GM12875 (cell line): ENCODE results near the gene LSR.

Experiments used
- H3K4me3 ChIP-seq: one replicate; pipeline ENCODE4 v1.5.1; 2011; ENCODE audit warnings: low read depth, low read length, control low read depth
- TF ChIP-seq, protein P1 (sequence below): IDR thresholded peaks from 2 replicates; pipeline ENCODE4 v1.5.1; 2011; ENCODE audit warnings: low read depth, mild to moderate bottlenecking, control low read depth, inconsistent platforms, low read length, moderate library complexity, borderline replicate concordance; ENCODE audit not compliant: insufficient read depth

LSR gene

DNA sequence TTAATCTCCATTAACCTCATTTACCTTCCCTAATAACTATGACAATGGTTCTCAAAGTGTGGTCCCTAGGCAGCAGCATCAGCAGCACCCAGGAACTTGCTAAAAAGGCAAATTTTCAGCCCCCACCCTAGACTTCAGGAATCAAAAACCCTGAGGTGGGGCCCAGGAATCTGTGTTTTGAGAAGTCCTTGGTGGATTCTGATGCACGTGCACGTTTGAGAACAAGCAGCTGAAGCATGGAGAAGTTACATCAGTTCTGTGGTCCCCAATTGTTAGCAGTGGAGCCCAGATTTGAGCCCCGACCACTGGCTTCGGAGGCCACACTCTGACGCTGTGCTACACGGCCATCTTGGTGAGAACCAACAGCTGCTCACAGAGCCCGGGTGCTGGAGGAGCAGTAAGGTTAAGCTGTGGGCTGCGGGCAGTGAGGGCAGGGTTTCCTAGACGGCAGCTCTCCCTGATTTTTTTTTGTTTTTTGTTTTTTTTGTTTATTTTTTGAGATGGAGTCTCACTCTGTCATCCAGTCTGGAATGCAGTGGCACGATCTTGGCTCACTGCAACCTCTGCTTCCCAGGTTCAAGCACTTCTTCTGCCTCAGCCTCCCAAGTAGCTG lies 66.2 kb downstream of the LSR start:
- TF ChIP-seq, protein P1, sequence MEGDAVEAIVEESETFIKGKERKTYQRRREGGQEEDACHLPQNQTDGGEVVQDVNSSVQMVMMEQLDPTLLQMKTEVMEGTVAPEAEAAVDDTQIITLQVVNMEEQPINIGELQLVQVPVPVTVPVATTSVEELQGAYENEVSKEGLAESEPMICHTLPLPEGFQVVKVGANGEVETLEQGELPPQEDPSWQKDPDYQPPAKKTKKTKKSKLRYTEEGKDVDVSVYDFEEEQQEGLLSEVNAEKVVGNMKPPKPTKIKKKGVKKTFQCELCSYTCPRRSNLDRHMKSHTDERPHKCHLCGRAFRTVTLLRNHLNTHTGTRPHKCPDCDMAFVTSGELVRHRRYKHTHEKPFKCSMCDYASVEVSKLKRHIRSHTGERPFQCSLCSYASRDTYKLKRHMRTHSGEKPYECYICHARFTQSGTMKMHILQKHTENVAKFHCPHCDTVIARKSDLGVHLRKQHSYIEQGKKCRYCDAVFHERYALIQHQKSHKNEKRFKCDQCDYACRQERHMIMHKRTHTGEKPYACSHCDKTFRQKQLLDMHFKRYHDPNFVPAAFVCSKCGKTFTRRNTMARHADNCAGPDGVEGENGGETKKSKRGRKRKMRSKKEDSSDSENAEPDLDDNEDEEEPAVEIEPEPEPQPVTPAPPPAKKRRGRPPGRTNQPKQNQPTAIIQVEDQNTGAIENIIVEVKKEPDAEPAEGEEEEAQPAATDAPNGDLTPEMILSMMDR = no peak
- no peak overlapping the region for H3K4me3 ChIP-seq

- no peak overlapping the region for H3K4me3 ChIP-seq
Measured at GRCh38 chr19:35315883-35316282, 67.1 kb downstream of the LSR start.

DNA sequence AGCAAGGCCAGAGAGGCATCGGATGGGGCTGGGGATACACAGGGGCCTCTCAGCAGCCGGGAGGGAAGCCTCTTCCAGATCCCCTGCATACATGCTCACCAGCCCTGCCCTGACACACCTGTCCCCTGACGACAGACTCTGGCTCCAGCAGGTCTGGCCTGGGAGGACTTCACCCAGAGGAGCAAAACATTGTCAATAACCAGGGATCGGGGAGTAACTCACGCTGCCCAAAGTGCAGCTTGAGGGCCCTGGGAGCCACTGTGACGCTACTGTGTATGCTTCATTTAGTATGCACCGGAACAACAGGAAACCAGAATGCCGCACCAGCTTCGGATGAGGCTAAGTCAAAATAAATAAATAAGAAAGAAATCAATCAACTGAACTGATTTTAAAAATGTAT lies 67.8 kb downstream of the LSR start:
- TF ChIP-seq, protein P1 = no peak
- no peak overlapping the region for H3K4me3 ChIP-seq

More at GRCh38 chr19:35315883-35316282, 67.1 kb downstream of the LSR start:
- TF ChIP-seq, protein P1 = no peak
